Fibroblast of lung (primary cell): ENCODE measurements around the gene SERPINA10.

Experiments
- CTCF ChIP-seq, 2 donors: IDR thresholded peaks in 1 of 2; conservative IDR thresholded peaks in 1 of 2; 1 replicate in 1 of 2; 2 replicates in 1 of 2; pipeline ENCODE4 v1.5.1; 2011 to 2012; ENCODE audit warnings: low read length in 2 of 2, control low read depth in 1 of 2, inconsistent platforms in 1 of 2, low read depth in 1 of 2, mild to moderate bottlenecking in 1 of 2
- EZH2 ChIP-seq: IDR thresholded peaks from 2 replicates; pipeline ENCODE4 v1.5.1; 2012; ENCODE audit warnings: low read length, control low read depth, mild to moderate bottlenecking; ENCODE audit errors: missing control alignments

- TF ChIP-seq CTCF (conservative IDR thresholded peaks at IDR 0.05 in 1 of 2, IDR thresholded peaks at IDR 0.05 in 1 of 2; ENCODE audit: low read depth in 1 of 2, low read length in 2 of 2): no peak
- TF ChIP-seq EZH2: no peak
Observed at GRCh38 chr14:94322648-94323570, 29.8 kb upstream of the SERPINA10 start, which contains the start of gene SERPINA6.
